Panc1 (cell line): ENCODE measurements around the gene KIAA1217. TPM values are rescaled to one million over a fixed set of nuclear protein-coding genes. Genes with fewer than 3 reads are reported as not detected.

Experiments used
- ATAC-seq: fragments of 200-7000 bp; cut with Tn5 transposase; 2 replicates; pipeline ENCODE4 v1.9.1; 2020; ENCODE audit warnings: mild to moderate bottlenecking, moderate library complexity
- BruUV-seq: library from RNA; stranded (reverse); fragments of 400-500 nt; replicated peaks from 2 replicates; lab custom pipeline; 2021; lab: Mats Ljungman, UMichigan
- CTCF ChIA-PET: fragments of 300-600 bp; sonication (Branson Sonifier 250); formaldehyde crosslinking; loops from one replicate; lab custom pipeline; 2022; ENCODE audit warnings: antibody characterized with exemption; lab: Charles Lee
- POLR2A ChIA-PET: fragments of 300-600 bp; sonication (Branson Sonifier 250); formaldehyde crosslinking; loops from one replicate; lab custom pipeline; 2022; ENCODE audit warnings: antibody characterized with exemption; lab: Charles Lee
- DNase-seq: peaks from one replicate; pipeline ENCODE4 v3.0.0-alpha.2; 2010; ENCODE audit warnings: low read depth, low spot score
- H3K27ac ChIP-seq: 2 replicates; pipeline ENCODE4 v1.5.1; 2011; ENCODE audit warnings: mild to moderate bottlenecking, low read length, inconsistent platforms
- H3K27me3 ChIP-seq: fragments of 200-500 bp; sonication (Bioruptor generic); 2 replicates; pipeline ENCODE4 v1.6.0; 2014; ENCODE audit warnings: low read length, inconsistent platforms; ENCODE audit not compliant: control insufficient read depth, insufficient read depth
- H3K36me3 ChIP-seq: fragments of 200-500 bp; sonication (Bioruptor generic); 2 replicates; pipeline ENCODE4 v1.5.1; 2014; ENCODE audit warnings: inconsistent platforms, mild to moderate bottlenecking, low read length, moderate library complexity; ENCODE audit not compliant: control insufficient read depth, insufficient read depth
- H3K4me1 ChIP-seq: 2 replicates; pipeline ENCODE4 v1.5.1; 2011; ENCODE audit warnings: inconsistent platforms, mild to moderate bottlenecking, low read length, moderate library complexity; ENCODE audit not compliant: control insufficient read depth, insufficient read depth
- H3K4me3 ChIP-seq, 2 experiments: 2 replicates each; pipeline ENCODE4 v1.5.1; 2011 to 2012; ENCODE audit warnings: low read depth in 2 of 2, low read length in 2 of 2, mild to moderate bottlenecking in 2 of 2, inconsistent platforms in 1 of 2, moderate library complexity in 1 of 2
- H3K9me3 ChIP-seq: fragments of 200-500 bp; sonication (Bioruptor generic); 2 replicates; pipeline ENCODE4 v1.5.1; 2014; ENCODE audit warnings: low read depth, mild to moderate bottlenecking, inconsistent platforms, low read length, moderate library complexity; ENCODE audit not compliant: control insufficient read depth, insufficient read depth
- POLR2AphosphoS5 ChIP-seq: IDR thresholded peaks from 2 replicates; pipeline ENCODE4 v1.6.1; 2012; ENCODE audit warnings: mild to moderate bottlenecking, low read depth, low read length, moderate library complexity
- SIN3A ChIP-seq: IDR thresholded peaks from 2 replicates; pipeline ENCODE4 v1.6.1; 2012; ENCODE audit warnings: low read depth, mild to moderate bottlenecking, low read length, moderate library complexity, borderline replicate concordance; ENCODE audit not compliant: insufficient read depth
- TCF7L2 ChIP-seq: IDR thresholded peaks from 2 replicates; pipeline ENCODE4 v1.6.1; 2011; ENCODE audit warnings: mild to moderate bottlenecking, low read depth, low read length, inconsistent platforms
- in situ Hi-C: cut with HindIII; loops from 2 replicates; pipeline ENCODE4 v1.10.0; 2016; ENCODE audit warnings: low sequenced_read_pairs, low pct_unique_long_range_greater_than_20kb
- intact Hi-C: fragments of 100-400 bp; cut with micrococcal nuclease; formaldehyde crosslinking; loops from one replicate; pipeline ENCODE4 v1.10.0; 2022; ENCODE audit not compliant: unreplicated experiment
- total RNA-seq: library from RNA; stranded (reverse); gene quantifications from one replicate; pipeline ENCODE4 v1.2.1, GENCODE V29; 2021; ENCODE audit not compliant: unreplicated experiment
- TF ChIP-seq, protein P1 (sequence below): fragments of 450-650 bp; IDR thresholded peaks from 2 replicates; pipeline ENCODE4 v1.5.1; 2017; ENCODE audit warnings: mild to moderate bottlenecking
- TF ChIP-seq, protein P2 (sequence below), 2 experiments: IDR thresholded peaks; 2 replicates each; pipeline ENCODE4 v1.6.1; 2011 to 2012; ENCODE audit warnings: low read depth in 2 of 2, control low read depth in 1 of 2, low read length in 1 of 2, mild to moderate bottlenecking in 1 of 2, moderate library complexity in 1 of 2; ENCODE audit not compliant: insufficient read depth in 1 of 2

Gene KIAA1217
- total RNA-seq, 1 experiment from 2014 or later = 11.6 TPM

DNA sequence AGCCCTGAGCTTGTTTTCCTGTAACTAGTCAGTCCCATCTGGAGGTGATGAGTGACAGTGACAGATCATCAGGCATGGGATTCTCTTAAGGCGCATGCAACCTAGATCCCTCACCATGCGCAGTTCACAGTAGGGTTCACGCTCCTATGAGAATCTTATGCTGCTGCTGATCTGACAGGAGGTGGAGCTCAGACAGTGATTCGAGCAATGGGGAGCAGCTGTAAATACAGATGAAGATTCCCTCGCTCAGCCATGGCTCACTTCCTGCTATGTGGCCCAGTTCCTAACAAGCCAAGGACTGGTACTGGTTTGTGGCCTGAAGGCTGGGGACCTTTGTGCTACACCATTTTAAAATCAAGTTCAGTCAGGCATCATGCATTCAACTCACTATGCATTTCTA is 221.7 kb downstream of the KIAA1217 start:
- H3K36me3 ChIP-seq = no peaks in the 10 kb centered on the region
- DNase-seq = no peak
- intact Hi-C loops (no loop called here), in situ Hi-C loops (no loop called here)
- TF ChIP-seq TCF7L2 (no peak), POLR2AphosphoS5 (no peak), SIN3A (no peak)
- TF ChIP-seq, protein P1, sequence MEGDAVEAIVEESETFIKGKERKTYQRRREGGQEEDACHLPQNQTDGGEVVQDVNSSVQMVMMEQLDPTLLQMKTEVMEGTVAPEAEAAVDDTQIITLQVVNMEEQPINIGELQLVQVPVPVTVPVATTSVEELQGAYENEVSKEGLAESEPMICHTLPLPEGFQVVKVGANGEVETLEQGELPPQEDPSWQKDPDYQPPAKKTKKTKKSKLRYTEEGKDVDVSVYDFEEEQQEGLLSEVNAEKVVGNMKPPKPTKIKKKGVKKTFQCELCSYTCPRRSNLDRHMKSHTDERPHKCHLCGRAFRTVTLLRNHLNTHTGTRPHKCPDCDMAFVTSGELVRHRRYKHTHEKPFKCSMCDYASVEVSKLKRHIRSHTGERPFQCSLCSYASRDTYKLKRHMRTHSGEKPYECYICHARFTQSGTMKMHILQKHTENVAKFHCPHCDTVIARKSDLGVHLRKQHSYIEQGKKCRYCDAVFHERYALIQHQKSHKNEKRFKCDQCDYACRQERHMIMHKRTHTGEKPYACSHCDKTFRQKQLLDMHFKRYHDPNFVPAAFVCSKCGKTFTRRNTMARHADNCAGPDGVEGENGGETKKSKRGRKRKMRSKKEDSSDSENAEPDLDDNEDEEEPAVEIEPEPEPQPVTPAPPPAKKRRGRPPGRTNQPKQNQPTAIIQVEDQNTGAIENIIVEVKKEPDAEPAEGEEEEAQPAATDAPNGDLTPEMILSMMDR = no peak
- TF ChIP-seq, protein P2, sequence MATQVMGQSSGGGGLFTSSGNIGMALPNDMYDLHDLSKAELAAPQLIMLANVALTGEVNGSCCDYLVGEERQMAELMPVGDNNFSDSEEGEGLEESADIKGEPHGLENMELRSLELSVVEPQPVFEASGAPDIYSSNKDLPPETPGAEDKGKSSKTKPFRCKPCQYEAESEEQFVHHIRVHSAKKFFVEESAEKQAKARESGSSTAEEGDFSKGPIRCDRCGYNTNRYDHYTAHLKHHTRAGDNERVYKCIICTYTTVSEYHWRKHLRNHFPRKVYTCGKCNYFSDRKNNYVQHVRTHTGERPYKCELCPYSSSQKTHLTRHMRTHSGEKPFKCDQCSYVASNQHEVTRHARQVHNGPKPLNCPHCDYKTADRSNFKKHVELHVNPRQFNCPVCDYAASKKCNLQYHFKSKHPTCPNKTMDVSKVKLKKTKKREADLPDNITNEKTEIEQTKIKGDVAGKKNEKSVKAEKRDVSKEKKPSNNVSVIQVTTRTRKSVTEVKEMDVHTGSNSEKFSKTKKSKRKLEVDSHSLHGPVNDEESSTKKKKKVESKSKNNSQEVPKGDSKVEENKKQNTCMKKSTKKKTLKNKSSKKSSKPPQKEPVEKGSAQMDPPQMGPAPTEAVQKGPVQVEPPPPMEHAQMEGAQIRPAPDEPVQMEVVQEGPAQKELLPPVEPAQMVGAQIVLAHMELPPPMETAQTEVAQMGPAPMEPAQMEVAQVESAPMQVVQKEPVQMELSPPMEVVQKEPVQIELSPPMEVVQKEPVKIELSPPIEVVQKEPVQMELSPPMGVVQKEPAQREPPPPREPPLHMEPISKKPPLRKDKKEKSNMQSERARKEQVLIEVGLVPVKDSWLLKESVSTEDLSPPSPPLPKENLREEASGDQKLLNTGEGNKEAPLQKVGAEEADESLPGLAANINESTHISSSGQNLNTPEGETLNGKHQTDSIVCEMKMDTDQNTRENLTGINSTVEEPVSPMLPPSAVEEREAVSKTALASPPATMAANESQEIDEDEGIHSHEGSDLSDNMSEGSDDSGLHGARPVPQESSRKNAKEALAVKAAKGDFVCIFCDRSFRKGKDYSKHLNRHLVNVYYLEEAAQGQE (IDR thresholded peaks at IDR 0.05; ENCODE audit: insufficient read depth in 1 of 2, low read depth in 2 of 2, low read length in 1 of 2) = no peak
- ChIA-PET POLR2A (no interaction called here), CTCF (no interaction called here)
- no peak for ATAC-seq
- H3K27ac ChIP-seq = no peak overlapping the region
- H3K4me3 ChIP-seq = no peak overlapping the region
- H3K27me3 ChIP-seq = no peaks in the 10 kb centered on the region
- BruUV-seq = no TSS peak
- no peaks in the 10 kb centered on the region for H3K4me1 ChIP-seq
- no peaks in the 10 kb centered on the region for H3K9me3 ChIP-seq

DNA sequence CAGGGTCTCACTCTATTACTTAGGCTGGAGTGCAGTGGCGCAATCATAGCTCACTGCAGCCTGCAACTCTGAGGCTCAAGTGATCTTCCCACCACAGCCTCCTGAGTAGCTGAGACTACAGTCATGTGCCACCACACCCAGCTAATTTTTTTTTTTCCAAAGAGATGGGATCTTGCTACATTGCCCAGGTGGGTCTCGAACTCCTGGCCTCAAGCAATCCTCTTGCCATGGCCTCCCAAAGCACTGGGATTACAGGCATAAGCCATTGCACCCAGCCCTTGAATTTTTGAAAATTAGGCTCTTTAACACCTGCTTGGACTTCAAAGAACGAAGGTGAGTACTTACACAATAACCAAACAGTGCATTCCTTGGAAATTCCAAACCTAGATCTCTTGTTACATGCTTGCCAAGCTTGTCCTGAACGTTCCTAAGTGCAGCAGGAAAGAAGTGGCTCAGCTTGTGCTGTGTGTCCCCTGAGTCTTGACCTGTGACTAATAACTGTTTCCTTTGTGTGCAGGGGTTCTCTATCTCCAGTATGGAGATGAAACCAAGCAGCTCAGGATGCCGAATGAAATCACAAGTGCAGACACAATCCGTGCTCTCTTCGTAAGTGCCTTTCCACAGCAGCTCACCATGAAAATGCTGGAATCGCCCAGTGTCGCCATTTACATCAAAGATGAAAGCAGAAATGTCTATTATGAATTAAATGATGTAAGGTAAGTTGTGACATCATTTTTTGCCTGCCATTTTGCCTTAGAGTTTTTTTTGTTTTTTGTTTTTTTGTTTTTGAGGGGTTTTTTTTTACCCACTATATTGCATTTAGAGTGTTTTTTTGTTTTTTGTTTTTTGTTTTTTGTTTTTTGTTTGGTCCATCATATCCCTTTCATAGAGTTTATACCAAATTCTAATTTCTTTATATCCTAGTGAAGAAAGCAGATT is 223.8 kb downstream of the KIAA1217 start:
- DNase-seq = no peak
- no TSS peak for BruUV-seq
- in situ Hi-C loops = no loop called here
- Histone ChIP-seq H3K36me3 (no peaks in the 10 kb centered on the region), H3K4me3 (no peak overlapping the region), H3K27me3 (no peaks in the 10 kb centered on the region), H3K27ac (no peak overlapping the region), H3K4me1 (no peaks in the 10 kb centered on the region), H3K9me3 (no peaks in the 10 kb centered on the region)
- ChIA-PET POLR2A (no interaction called here), CTCF (no interaction called here)
- ATAC-seq = no peak
- intact Hi-C loops = no loop called here
- no peak for TF ChIP-seq TCF7L2
- TF ChIP-seq, protein P2 (IDR thresholded peaks at IDR 0.05; ENCODE audit: insufficient read depth in 1 of 2, low read depth in 2 of 2, low read length in 1 of 2) = no peak
- TF ChIP-seq POLR2AphosphoS5 = no peak
- no peak for TF ChIP-seq SIN3A
